GM19438 (cell line): ENCODE results near the gene CEBPZOS.

ENCODE experiments used
- ATAC-seq: cut with Tn5 transposase; IDR thresholded peaks from one replicate; pipeline ENCODE4 v1.9.1; 2021; ENCODE audit warnings: low read depth; ENCODE audit not compliant: unreplicated experiment

CEBPZOS gene

GRCh38 chr2:37231241-37232130 lies 35.2 kb downstream of the CEBPZOS start, which contains the start of the genes CEBPZ and NDUFAF7:
CEBPZ (minus strand) TSS chr2:37231596; CDS start chr2:37231567, 29 bp downstream.
NDUFAF7 (plus strand) TSS chr2:37231658; CDS start chr2:37231706, 48 bp downstream.
- ATAC-seq, result peak; percentile 93

DNA sequence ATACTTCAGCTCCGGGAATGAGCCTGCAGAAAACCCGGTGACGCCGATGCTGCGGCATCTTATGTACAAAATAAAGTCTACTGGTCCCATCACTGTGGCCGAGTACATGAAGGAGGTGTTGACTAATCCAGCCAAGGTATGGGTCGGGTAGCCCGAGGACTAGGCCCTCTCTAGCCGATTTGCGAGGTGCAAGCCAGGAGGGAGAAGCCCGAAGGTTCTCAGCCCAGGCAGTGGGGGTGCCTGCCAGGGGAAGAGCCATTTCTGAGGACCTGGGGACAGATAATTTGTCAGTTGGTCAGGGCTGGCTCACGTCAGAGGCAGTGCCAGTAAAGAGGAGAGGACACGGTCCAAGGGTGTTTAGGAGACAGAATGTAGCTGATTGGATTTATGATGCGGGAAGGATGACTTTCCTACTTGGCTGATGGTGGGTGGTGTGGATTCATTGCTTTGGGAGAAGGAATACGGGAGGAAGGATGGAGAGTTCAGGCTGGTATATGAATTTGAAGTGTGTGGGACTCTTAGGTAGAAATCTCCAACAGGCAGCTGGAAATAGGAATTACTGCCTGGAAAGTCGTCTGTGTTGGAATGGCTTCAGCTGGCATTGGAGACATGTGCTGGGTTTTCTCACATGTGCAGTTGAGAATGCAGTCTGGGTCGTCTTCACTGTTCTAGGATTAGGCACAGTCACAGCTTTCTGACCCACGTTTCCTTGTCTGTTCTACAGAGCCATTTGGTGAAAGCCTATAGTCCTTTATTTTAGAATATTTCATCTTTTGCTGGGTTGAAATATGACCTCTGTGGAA lies 36.0 kb downstream of the CEBPZOS start:
- no peak for ATAC-seq

DNA sequence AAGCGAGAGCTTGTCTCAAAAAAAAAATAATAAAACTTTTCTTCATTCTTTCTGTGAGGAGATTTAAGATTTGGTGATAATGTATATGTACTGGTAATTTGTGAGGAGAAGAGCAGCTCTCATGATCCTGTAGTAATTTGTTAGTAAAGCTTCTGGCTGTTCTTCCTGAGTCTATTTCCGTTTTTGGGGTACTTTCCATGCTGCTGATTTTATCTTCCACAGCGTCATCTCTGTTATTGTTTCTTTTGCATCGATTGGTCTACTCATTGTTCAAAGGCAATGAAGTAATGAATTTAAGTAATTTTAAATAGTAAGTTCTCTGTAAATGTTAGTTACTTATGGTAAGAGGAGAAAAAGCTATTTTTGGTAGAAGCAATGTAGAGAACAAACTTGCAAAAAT lies 47.1 kb downstream of the CEBPZOS start:
- no peak for ATAC-seq

DNA sequence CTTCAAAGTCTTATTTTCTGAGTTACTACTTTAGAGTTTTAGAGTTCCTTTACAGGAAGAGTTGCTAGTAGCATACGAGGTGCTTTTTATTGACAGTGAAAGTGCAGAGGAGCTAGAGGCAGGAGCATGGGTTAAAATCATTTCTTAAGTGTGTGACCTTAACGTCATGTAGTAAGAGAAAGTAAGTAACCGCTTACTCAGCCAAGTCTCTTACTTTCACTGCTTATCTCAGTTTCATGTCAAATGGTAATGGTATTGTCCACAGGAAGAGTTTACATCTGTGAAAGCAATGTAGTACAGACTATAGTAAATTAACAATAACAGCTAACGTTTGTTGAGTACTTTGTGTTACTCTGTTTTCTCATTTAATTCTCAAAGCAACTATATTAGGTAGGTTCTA lies 47.7 kb downstream of the CEBPZOS start:
- no peak for ATAC-seq

DNA sequence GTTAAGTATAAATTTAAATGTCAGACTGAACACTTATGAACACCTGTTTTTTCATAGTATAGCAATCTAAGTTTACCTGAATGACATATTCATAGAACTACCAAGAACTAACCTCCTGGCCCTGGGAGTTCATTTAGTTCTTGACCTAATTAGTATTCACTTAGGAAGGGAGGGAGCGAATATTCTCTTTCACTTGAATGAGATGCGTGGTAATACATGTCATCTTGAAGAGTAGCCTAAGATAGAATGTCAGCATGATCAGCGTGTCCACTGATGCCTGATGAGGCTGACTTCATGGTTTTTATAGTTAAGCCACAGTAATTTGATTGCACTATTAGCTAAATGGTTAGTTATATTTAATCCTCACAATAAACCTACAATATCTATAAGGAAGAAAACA lies 48.5 kb downstream of the CEBPZOS start:
- no peak for ATAC-seq

DNA sequence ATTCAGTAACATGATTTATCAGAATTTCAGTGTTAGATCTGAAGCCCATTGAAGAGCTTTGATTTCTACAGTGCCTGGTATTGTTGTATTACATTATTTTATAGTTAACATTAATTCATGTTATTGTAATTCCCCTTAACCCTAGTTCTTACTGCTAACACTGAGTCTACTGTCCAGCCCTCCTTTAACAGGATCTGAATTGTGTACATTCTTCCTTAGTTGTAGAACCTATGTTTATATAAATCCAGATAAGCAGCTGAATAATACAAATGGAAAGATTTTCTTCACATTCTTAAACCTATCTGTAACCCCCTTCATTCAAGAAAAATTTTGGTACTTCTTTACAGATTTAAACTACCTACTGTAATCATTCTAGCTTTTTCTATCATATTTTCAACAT lies 49.9 kb downstream of the CEBPZOS start:
- no peak for ATAC-seq

DNA sequence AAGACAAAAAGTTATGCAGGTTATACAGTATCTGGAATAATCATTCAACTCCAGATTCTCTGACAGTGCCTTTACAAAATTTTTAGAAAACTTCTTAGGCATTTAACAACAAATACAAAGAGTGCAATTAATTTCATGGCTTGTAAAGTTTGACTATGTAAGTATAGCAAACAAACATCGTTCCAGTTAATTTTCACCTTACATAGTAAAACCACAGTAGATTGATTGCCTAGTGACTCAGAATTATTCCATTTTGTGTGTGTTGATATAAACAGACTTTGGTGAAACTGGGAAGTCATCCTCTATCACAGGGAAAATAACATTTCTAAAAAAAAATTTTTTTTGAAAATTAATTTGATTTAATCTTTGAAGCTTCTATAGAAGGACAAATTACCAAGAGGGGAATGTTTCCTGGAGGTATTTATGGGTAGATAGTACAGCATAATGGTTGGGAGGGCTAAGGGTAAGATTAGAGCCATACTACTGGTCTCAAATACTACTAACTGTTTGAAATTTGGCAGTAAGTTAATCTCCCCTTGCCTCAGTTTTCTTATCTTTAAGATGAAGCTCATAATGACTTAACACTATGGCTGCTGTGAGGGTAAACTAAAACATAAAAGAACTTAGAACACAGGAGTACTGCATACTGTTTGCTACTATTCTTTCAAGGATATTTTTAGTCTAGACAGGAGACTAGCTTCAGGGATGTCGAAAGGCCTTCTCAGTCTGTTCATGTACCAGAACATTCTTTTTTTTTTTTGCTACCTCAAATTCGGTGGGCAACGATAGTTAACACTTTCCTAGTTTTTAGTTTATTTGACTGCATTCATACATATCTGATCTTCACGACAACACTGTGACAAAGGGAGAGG lies 54.8 kb downstream of the CEBPZOS start:
- ATAC-seq, result no peak
